A549 (cell line): ENCODE results near the gene ATP10D. TPM values are rescaled to one million over a fixed set of nuclear protein-coding genes. Genes with fewer than 3 reads are reported as not detected.
"Not testable (repeated sequence)": the region's sequence is repeated elsewhere in the genome, so short reads cannot be mapped to it uniquely, and the experiment has no call there.

ENCODE experiments used
- ATAC-seq, 2 experiments: fragments of 200-7000 bp in 1 of 2; fragments of >200 bp in 1 of 2; cut with Nextera tagmentation in 1 of 2; cut with Tn5 transposase in 1 of 2; 3 replicates each; pipeline versions ENCODE4 v1.8.0 to v1.9.1; 2018 to 2020; ENCODE audit warnings: mild to moderate bottlenecking in 1 of 2, moderate library complexity in 1 of 2
- CTCF ChIA-PET: fragments of 300-600 bp; sonication (Branson Sonifier 250); formaldehyde crosslinking; extraction: SDS; loops from one replicate; lab custom pipeline; 2021; ENCODE audit warnings: antibody characterized with exemption, inconsistent platforms; lab: Yijun Ruan, JAX
- POLR2A ChIA-PET: fragments of 350-600 bp; formaldehyde crosslinking; extraction: SDS; loops from one replicate; lab custom pipeline; 2021; ENCODE audit warnings: antibody characterized with exemption, inconsistent platforms; lab: Yijun Ruan, JAX
- DNase-seq, 2 experiments: peaks; one replicate each; pipeline versions ENCODE4 v3.0.0 to v3.0.0-alpha.2; 2011 to 2016; ENCODE audit warnings: low read depth in 1 of 2, low spot score in 1 of 2
- FAIRE-seq: peaks from 2 replicates; lab custom pipeline; 2011; peaks lifted over from hg19 to GRCh38; lab: Jason Lieb, UNC
- H3K27ac ChIP-seq, 2 experiments: fragments of >200 bp; sonication (Bioruptor Twin); formaldehyde crosslinking; 3 replicates each; pipeline ENCODE4 v1.5.1; 2016 to 2017
- H3K4me1 ChIP-seq: fragments of >200 bp; sonication (Bioruptor Twin); formaldehyde crosslinking; 3 replicates; pipeline ENCODE4 v1.6.1; 2016
- H3K4me2 ChIP-seq: fragments of >200 bp; sonication (Bioruptor Twin); formaldehyde crosslinking; 3 replicates; pipeline ENCODE4 v1.6.1; 2016
- H3K4me3 ChIP-seq: fragments of >200 bp; sonication (Bioruptor Twin); formaldehyde crosslinking; 3 replicates; pipeline ENCODE4 v1.5.1; 2016
- H3K9me3 ChIP-seq: fragments of >200 bp; sonication (Bioruptor Twin); formaldehyde crosslinking; 3 replicates; pipeline ENCODE4 v1.6.1; 2016
- CTCF ChIP-seq: fragments of >200 bp; sonication (Bioruptor Twin); formaldehyde crosslinking; IDR thresholded peaks from 3 replicates; pipeline ENCODE4 v1.5.1; 2016
- E2F6 ChIP-seq: IDR thresholded peaks from 2 replicates; pipeline ENCODE4 v1.6.1; 2012; ENCODE audit warnings: low read depth, borderline replicate concordance
- ELK1 ChIP-seq: fragments of 150-350 bp; IDR thresholded peaks from 2 replicates; pipeline ENCODE4 v1.6.1; 2014; ENCODE audit warnings: low read depth, mild to moderate bottlenecking, low read length
- FOSB ChIP-seq: fragments of 250-450 bp; sonication (Bioruptor Pico); IDR thresholded peaks from 2 replicates; pipeline ENCODE4 v1.5.0; 2020; ENCODE audit warnings: mild to moderate bottlenecking, moderate library complexity
- HES2 ChIP-seq: fragments of >200 bp; sonication (Bioruptor Twin); formaldehyde crosslinking; IDR thresholded peaks from 2 replicates; pipeline ENCODE4 v1.6.1; 2016
- HOXB5 ChIP-seq: fragments of 250-450 bp; sonication (Bioruptor Pico); IDR thresholded peaks from 2 replicates; pipeline ENCODE4 v1.5.0; 2020; ENCODE audit warnings: mild to moderate bottlenecking, moderate library complexity
- KDM1A ChIP-seq: fragments of 200-600 bp; sonication (generic); IDR thresholded peaks from 2 replicates; pipeline ENCODE4 v1.6.1; 2016; ENCODE audit warnings: low read depth, mild to moderate bottlenecking
- KDM5A ChIP-seq: fragments of 200-600 bp; sonication (generic); IDR thresholded peaks from 2 replicates; pipeline ENCODE4 v1.6.1; 2016; ENCODE audit warnings: antibody characterized with exemption, mild to moderate bottlenecking
- MYC ChIP-seq: IDR thresholded peaks from 2 replicates; pipeline ENCODE4 v1.6.1; 2012; ENCODE audit warnings: mild to moderate bottlenecking, inconsistent platforms, low read length, improper control_type of control experiment, borderline replicate concordance
- NR3C1 ChIP-seq: fragments of >200 bp; sonication (Bioruptor Twin); formaldehyde crosslinking; IDR thresholded peaks from 3 replicates; pipeline ENCODE4 v1.6.1; 2017
- PHF8 ChIP-seq: fragments of 200-600 bp; sonication (generic); IDR thresholded peaks from 2 replicates; pipeline ENCODE4 v1.6.1; 2016; ENCODE audit warnings: low read depth, mild to moderate bottlenecking, antibody characterized with exemption, moderate library complexity, borderline replicate concordance
- RARB ChIP-seq: fragments of 250-450 bp; sonication (Bioruptor Pico); IDR thresholded peaks from 2 replicates; pipeline ENCODE4 v1.8.0; 2021; ENCODE audit warnings: mild to moderate bottlenecking, moderate library complexity
- RCOR1 ChIP-seq: fragments of 150-350 bp; IDR thresholded peaks from 2 replicates; pipeline ENCODE4 v1.6.1; 2014; ENCODE audit warnings: antibody characterized with exemption, low read length, low read depth
- REST ChIP-seq: fragments of 200-600 bp; sonication (generic); IDR thresholded peaks from 2 replicates; pipeline ENCODE4 v1.6.1; 2016; ENCODE audit warnings: antibody characterized with exemption, mild to moderate bottlenecking, moderate library complexity
- RFX5 ChIP-seq: fragments of 450-650 bp; IDR thresholded peaks from 2 replicates; pipeline ENCODE4 v1.7.1; 2014; ENCODE audit warnings: antibody characterized with exemption, mild to moderate bottlenecking, moderate library complexity
- SREBF2 ChIP-seq: fragments of 450-650 bp; IDR thresholded peaks from 2 replicates; pipeline ENCODE4 v1.6.1; 2014; ENCODE audit warnings: mild to moderate bottlenecking, moderate library complexity
- TFCP2L1 ChIP-seq: fragments of 250-450 bp; sonication (Bioruptor Pico); IDR thresholded peaks from 2 replicates; pipeline ENCODE4 v1.5.0; 2021; ENCODE audit warnings: mild to moderate bottlenecking
- WGBS: methylation state at CpG from one replicate; pipeline ENCODE4 v1.1.6; 2017; ENCODE audit errors: missing lambda C conversion rate; 5-methylcytosine and 5-hydroxymethylcytosine counted together
- polyA plus RNA-seq, 4 experiments: library from polyadenylated mRNA; depleted of rRNA in 3 of 4; stranded (reverse); fragments of >200 nt; fragmentation: RNase III in 1 of 4; extraction: RNeasy Plus Mini Kit Qiagen cat#74134 plus additional on column Dnase treatment in 1 of 4; gene quantifications; 2 replicates in 3 of 4; 3 replicates in 1 of 4; pipeline ENCODE4 v1.2.3, GENCODE V29; 2011 to 2017

ATP10D gene
- polyA plus RNA-seq, 2 of the 4 experiments (the other 2 are of a cell fraction): 2.7 to 6.8 TPM

- 82% methylated on average over 6 of the region's 7 CpGs for WGBS
- ATAC-seq, POLR2A ChIA-PET, H3K27ac ChIP-seq, H3K4me1 ChIP-seq, H3K4me2 ChIP-seq, H3K9me3 ChIP-seq, FAIRE-seq, DNase-seq, H3K4me3 ChIP-seq: not testable (repeated sequence)
- CTCF ChIA-PET: interaction anchor here (1.5 kb wide), 1 partner anchor 15 kb away, joined by 3 read pairs; no protein-coding TSS in a partner anchor
These were observed 65.3 kb downstream of the ATP10D start for GRCh38 chr4:47550357-47550756.

GRCh38 chr4:47550899-47551548 is 65.9 kb downstream of the ATP10D start:
- ATAC-seq (no peak), DNase-seq (no peak), FAIRE-seq (no peak)
- Histone ChIP-seq H3K4me3 (no peak overlapping the region), H3K4me1 (no peaks in the 10 kb centered on the region), H3K9me3 (no peaks in the 10 kb centered on the region), H3K27ac (no peak overlapping the region), H3K4me2 (no peak overlapping the region)
- POLR2A ChIA-PET: no interaction called here
- CTCF ChIA-PET: interaction anchor here (0.8 to 1.5 kb wide), 2 partner anchors 14 to 27 kb away, joined by 3 read pairs; no protein-coding TSS in a partner anchor
- WGBS: 85% methylated on average over 7 of the region's 7 CpGs
- TF ChIP-seq NR3C1 (no peak), HOXB5 (no peak), RCOR1 (no peak), RARB (no peak), REST (no peak), RFX5 (no peak), PHF8 (no peak), HES2 (no peak), SREBF2 (no peak), KDM1A (no peak), ELK1 (no peak), MYC (no peak), E2F6 (no peak), KDM5A (no peak), FOSB (no peak)

- no peaks in the 10 kb centered on the region for H3K9me3 ChIP-seq
- no peak for DNase-seq
- TF ChIP-seq KDM5A: no peak
- TF ChIP-seq MYC: no peak
- TF ChIP-seq RCOR1: no peak
- no peak for TF ChIP-seq TFCP2L1 (CRISPR knock-in tag)
- no peak for TF ChIP-seq REST
- no peak for TF ChIP-seq CTCF
- TF ChIP-seq, all 56 proteins: peak for 0
- ATAC-seq (no peak), FAIRE-seq (no peak)
- no peak overlapping the region for H3K4me3 ChIP-seq
- ChIA-PET CTCF (interaction anchor here (0.8 to 1.9 kb wide), 2 partner anchors 12 to 27 kb away, joined by 3 to 7 read pairs; no protein-coding TSS in a partner anchor), POLR2A (no interaction called here)
- H3K27ac ChIP-seq: no peak overlapping the region
- no peak overlapping the region for H3K4me2 ChIP-seq
- H3K4me1 ChIP-seq: no peaks in the 10 kb centered on the region
These were observed 66.6 kb downstream of the ATP10D start for GRCh38 chr4:47551682-47552081.
